Eye (tissue), 1 donor: ENCODE measurements around the gene TIAM2.
"Not testable (repeated sequence)": the region's sequence is repeated elsewhere in the genome, so short reads cannot be mapped to it uniquely, and the experiment has no call there.

Source experiments
- DNase-seq: peaks from one replicate; pipeline ENCODE4 v3.0.0-alpha.2; 2015

Gene TIAM2

DNA sequence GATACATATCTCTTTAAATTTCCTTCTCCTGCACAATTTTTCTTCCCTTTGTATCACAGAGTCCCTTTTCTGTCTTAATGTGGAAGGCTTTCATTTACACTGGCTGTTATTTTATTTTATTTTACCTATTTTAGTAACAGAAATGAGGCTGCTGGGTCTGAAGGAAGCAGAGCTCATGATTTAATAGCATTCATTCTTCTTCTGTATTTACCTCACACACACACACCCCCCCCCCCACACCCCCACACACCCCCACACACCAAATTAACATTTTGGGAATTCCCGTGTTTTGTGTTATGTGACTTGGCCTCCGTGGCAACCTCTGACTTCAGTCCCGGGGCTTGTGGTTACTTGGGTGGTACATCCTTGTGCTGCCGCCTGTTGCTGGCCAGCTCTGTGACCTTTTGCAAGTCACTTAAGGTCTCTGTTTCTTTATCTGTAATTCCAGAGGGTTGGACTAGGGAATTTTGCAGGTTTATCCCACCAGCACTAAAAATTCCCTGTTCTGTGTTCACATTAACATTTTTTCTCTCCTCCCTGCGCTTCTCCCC is 108.8 kb downstream of the TIAM2 start:
- DNase-seq, result no peak

GRCh38 chr6:155106456-155107115 is 111.5 kb downstream of the TIAM2 start:
- no peak for DNase-seq

DNA sequence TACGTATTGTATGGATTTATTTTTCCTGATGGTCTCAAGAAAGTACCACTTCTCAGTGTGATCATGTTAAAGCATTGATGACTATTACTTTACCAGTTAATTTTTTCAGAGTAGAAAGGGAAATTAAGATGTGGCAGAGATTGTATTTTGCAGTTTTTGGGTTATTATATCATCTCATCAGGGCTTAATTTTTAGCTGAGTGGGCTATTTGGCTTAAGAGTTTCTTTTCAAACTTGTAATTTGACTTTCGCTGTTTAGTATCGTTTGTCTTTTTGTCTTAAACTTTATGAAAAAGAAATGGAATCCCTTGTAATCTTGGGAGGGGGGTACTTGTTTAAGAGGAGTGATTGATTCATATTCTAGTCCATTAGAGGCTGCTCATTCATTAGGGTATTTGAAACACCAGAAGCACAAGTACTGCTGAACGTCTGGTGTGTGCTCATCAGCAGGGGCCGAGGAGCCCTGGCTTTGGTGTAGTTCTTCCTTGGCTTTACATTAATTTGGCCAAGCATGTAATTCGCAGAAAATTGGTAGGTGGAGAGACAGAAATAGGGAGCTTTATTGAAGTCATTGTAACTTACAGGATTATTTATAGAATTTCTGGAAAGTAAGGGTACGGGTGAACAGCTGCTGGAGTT is 112.4 kb downstream of the TIAM2 start:
- peak; percentile 54 for DNase-seq

GRCh38 chr6:155108070-155108820 is 113.1 kb downstream of the TIAM2 start:
- DNase-seq, result no peak

GRCh38 chr6:155110721-155111120 is 115.6 kb downstream of the TIAM2 start:
- DNase-seq, result no peak

DNA sequence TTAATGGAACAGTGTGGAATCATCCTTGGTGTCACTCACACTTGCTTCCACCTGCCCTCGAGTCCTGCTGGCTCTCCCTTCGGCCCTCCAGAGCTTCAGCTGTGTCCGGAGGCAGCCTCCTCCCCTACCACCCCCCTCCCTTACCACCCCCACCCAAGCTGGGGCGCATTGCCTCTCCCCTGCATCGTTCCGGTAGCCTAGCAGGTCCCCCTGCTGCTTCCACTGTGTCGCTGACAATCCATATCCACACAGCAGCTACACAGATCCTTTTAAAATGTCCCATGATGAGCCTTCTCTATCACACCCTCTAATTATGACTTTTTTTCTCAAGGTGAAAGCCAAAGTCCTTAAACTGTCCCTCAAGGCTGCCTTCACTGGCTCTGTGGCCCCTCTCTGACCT is 117.6 kb downstream of the TIAM2 start:
- DNase-seq, result no peak

GRCh38 chr6:155115893-155116570 is 120.9 kb downstream of the TIAM2 start:
- DNase-seq, result no peak

GRCh38 chr6:155116571-155116910 is 121.4 kb downstream of the TIAM2 start:
- no peak for DNase-seq

DNA sequence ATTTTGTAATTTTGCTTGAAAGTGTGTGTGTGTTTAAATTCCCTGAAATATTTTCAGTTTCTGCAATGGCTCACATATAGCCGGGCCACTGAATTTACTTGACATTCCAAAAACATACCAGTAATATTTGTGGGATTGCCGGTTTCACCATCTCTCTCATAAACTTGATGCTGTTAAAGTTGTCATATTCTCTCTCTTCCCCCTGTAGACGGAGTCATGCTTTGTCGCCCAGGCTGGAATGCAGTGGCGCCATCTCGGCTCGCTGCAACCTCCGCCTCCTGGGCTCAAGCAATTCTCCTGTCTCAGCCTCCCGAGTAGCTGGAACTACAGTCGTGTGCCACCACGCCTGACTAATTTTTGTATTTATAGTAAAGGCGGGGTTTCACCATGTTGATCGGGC is 122.1 kb downstream of the TIAM2 start:
- no peak for DNase-seq

- no peak for DNase-seq
Measured at GRCh38 chr6:155117785-155118184, 122.7 kb downstream of the TIAM2 start.

- not testable (repeated sequence) for DNase-seq
Measured at GRCh38 chr6:155119201-155119600, 124.1 kb downstream of the TIAM2 start.

- DNase-seq, result peak; percentile 71
Measured at GRCh38 chr6:155120034-155120433, 124.9 kb downstream of the TIAM2 start.

GRCh38 chr6:155121294-155121693 is 126.2 kb downstream of the TIAM2 start:
- no peak for DNase-seq

- DNase-seq, result peak; percentile 67
Measured at GRCh38 chr6:155121699-155122098, 126.6 kb downstream of the TIAM2 start.

GRCh38 chr6:155122199-155122950 is 127.3 kb downstream of the TIAM2 start:
- DNase-seq, result no peak

- no peak for DNase-seq
Measured at GRCh38 chr6:155123520-155123919, 128.4 kb downstream of the TIAM2 start.

GRCh38 chr6:155125906-155126305 is 130.8 kb downstream of the TIAM2 start:
- no peak for DNase-seq

- DNase-seq, result peak; percentile 67
Measured at GRCh38 chr6:155126727-155127439, 131.8 kb downstream of the TIAM2 start.

DNA sequence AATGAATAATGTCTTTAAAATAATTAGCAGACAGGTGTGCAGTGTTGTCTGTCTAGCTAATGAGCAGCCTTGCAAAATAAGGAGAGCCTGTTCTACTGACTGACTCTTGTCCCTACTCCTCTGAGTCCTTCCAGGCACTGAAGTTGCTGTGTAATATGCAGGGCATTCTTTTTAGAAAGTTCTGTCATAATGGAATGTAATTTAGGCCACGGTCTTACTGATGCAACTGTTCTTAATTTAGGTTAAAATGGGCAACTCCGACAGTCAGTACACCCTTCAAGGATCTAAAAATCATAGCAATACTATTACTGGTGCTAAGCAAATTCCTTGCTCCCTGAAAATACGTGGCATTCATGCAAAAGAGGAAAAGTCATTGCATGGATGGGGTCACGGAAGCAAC is 133.9 kb downstream of the TIAM2 start:
- no peak for DNase-seq

DNA sequence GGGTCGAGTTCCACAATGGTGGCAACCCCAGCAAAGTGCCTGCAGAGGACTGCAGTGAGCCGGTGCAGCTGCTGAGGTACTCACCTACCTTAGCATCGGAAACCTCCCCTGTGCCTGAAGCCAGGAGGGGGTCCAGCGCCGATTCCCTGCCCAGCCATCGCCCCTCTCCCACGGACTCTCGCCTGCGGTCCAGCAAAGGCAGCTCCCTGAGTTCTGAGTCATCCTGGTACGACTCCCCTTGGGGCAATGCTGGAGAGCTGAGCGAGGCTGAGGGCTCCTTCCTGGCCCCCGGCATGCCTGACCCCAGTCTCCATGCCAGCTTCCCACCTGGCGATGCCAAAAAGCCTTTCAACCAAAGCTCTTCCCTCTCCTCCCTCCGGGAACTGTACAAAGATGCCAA is 134.6 kb downstream of the TIAM2 start:
- DNase-seq, result no peak

GRCh38 chr6:155130161-155130853 is 135.2 kb downstream of the TIAM2 start:
- DNase-seq, result no peak
